Stimulated activated CD8-positive, alpha-beta memory T cell treated with anti-CD3 and anti-CD28 coated beads, Interleukin-15, amount 100 ng/mL, for 4 hours (primary cell): Measurements from ENCODE around the gene AP2S1.
"Not testable (repeated sequence)": the region's sequence is repeated elsewhere in the genome, so short reads cannot be mapped to it uniquely, and the experiment has no call there.

Experiments used
- DNase-seq, 2 donors: peaks; one replicate each; pipeline ENCODE4 v3.0.0-alpha.2; 2020; ENCODE audit warnings: low read depth in 2 of 2

Gene AP2S1

DNA sequence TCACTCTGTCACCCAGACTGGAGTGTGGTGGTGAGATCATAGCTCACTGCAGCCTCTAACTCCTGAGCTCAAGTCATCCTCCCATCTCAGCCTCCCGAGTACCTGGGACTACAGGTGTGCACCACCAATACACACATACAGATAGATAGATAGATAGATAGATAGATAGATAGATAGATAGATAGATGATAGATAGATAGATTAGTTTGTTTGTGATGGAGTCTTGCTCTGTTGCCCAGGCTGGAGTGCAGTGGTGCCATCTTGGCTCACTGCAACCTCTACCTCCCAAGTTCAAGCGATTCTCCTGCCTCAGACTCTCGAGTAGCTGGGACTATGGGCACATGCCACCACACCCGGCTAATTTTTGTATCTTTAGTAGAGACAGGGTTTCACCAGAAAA, 46.2 kb downstream of the AP2S1 start:
- DNase-seq = not testable (repeated sequence)

DNA sequence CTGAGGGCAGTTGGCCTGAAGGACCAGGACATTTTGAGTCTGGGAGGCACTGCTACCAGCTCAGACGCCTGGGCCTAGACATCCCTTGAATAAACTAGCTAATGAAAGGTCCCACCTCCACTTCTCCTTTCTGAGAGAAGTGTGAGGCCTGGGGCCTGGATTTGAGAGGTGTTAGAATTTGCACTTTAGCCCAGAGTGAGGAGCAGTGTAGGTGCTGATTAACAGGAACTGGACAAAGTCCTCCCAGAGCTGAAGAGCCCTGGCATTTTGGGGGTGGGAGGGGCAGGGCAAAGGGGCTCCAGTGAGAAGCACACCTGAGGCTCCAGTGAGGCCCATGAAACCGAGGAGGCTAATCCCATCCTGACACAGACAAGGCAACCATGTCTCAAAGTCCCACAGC, 47.1 kb downstream of the AP2S1 start:
- DNase-seq = no peak

- no peak for DNase-seq
Observed at GRCh38 chr19:46802152-46802551, 48.5 kb downstream of the AP2S1 start.

DNA sequence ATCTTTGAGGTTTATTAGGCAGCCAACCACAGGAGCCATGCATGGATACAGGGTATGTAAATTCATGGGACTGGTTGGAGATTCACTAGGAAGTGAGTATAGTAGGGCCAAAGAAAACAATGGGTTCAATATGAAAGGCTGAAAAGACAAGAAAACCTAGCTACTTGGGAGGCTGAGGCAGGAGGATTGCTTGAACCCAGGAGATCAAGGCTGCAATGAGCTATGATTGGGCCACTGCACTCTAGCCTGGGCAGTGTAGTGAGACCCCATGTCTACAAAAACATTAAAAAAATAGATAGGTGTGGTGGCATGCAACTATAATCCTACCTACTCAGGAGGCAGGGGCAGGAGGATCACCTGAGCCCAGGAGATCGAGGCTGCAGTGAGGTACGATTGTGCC, 51.9 kb downstream of the AP2S1 start:
- DNase-seq = no peak

DNA sequence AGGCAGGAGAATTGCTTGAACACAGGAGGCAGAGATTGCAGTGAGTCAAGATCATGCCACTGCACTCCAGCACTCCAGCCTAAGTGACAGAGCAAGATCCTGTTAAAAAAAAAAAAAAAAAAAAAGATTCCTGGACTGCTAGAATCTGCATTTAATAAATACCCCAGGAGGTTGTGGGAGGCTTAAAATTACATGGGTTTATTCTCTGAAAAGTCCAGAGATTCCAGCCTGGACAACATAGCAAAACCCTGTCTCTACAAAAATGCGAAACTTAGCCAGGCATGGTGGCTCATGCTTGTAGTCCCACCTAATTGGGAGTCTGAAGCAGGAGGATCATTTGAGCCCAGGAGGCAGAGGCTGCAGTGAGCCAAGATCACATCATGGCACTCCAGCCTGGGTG, 52.8 kb downstream of the AP2S1 start:
- no peak for DNase-seq

GRCh38 chr19:46791944-46792343, 58.7 kb downstream of the AP2S1 start:
- DNase-seq = no peak

GRCh38 chr19:46789371-46789770, 61.3 kb downstream of the AP2S1 start:
- DNase-seq = no peak

DNA sequence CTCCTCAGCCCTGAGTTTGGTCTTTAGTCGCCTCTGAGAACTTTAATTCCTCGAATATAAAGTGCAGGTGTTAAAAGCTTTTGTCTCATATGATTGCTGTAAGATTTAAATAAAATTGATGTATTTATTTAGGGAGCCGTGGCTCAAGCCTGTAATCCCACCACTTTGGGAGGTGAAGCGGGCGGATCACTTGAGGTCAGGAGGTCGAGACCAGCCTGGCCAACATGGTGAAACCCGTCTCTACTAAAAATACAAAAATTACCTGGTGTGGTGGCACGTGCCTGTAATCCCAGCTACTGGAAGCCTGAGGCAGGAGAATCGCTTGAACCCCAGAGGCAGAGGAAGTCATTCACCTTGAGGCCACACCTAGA, 61.7 kb downstream of the AP2S1 start:
- DNase-seq = no peak

DNA sequence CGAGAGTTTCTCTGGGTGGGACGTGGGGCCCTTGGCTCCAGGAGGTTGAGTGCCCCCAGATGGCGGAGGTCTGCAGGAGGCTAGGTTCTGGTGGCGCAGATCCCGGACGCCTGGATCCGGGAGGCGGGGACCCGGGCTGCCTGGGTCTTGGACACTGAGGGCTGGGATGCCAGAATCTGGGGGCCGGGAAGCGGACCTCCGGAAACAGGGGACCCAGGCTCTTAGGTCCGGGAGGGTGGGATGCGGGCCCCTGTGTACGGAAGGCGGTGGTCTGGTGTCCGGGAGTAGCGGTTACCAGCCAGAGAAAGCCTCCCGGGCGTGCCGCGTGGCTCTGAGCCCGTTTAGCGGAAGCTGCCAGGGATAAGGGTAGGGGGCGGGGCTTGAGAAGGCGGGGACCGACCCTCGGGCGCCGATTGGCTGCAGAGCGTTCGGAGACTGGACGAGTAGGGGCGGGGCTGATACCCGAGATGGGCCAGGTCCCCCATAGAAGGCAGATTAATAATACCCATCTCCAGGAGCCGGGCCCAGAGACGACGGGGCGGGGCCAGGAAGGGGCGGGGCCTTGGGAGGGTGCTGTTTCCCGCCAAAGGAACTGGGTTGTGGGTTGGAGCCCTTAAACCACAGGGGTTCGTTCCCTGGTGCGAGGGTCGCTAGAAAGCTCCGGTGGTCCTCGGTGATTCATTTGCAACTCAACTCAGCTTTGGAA, 62.2 kb downstream of the AP2S1 start, which contains the start of gene SLC1A5:
Gene SLC1A5 (minus strand): TSS at position 333 of the 706 bp plus-strand sequence. CDS start 629 bp downstream, outside the sequence.
- DNase-seq = peak; percentile 98
